Measurements from ENCODE around the gene INSYN2A. TPM values are rescaled to one million over a fixed set of nuclear protein-coding genes. Genes with fewer than 3 reads are reported as not detected.

Gene INSYN2A
- total RNA-seq = not detected

DNA sequence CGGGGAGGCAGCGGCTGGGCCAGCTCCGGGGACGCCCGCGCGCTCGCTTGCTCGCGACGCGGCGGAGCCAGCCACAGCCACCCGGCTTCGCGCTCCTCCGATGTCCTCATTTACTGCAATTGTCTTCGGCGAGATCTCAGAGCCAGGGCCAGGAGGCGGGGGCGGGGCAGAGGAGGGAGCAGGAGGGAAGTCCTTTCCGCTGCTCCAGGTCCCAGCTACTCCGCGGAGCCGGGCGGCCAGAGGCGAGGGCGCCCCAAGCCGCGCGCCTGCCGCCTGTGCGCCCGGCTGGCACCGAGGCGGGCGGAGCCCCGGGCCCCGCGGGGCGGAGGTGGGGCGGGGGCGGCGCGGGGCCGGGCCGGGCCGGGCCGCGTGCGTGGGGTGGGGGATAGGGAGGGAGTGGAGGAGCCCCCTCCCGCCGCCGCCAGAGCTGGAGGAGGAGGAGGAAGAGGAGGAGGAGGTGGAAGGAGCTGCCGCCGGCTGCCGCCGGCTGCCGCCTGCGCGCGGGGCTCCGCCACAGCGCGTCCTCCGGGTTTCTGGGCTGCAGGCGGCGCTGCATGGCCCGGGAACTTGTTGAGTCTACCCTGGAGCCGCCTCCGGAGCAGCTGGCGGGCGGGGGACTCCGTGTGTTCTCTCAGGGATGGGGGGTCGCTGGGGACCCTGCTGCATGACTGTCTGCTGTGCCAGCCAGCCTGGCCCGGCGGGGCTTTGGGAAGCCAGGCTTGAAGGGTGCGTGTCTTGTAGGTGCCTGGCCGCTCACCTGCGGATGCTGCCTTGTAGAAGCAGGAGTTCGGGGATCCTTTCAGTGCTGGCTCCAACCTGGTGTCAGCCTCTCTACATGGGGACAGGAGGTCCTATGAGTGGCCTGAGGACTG lies at the start of gene INSYN2A:
Gene INSYN2A (minus strand): TSS at position 310 of the 872 bp plus-strand sequence. CDS start 20,196 bp downstream, outside the sequence.
- H3K27me3 ChIP-seq (ENCODE audit: insufficient read depth, low read length) = peaks cover 50% of the 10 kb centered on the region
- no peaks in the 10 kb centered on the region for H3K9me3 ChIP-seq (ENCODE audit: low read depth, low read length)
- no peak within 1 kb of the TSS for H3K4me3 ChIP-seq (ENCODE audit: low read length)
- H3K4me1 ChIP-seq (ENCODE audit: insufficient read depth, low read length) = no peaks in the 10 kb centered on the region

DNA sequence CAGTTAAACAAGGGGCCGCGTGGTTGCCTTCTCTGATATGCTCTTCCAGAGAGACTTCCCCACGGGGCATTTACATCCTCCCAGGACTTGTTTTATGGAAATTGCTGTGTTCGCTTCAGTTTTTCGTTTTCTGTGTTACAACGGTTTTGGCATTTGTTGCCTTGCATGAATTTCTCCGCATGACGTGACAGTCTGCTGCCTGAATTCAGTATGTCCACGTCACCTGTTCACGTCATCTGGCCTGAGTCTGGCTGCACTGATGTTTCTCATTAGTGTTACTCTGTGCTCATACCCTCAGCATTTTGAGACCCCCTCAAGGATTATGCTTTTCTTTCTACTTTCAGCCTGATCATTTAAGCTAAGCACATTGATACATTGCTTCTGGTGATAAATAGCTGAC lies 49.1 kb upstream of the INSYN2A start:
- no peaks in the 10 kb centered on the region for H3K27me3 ChIP-seq (ENCODE audit: insufficient read depth, low read length)
- no peaks in the 10 kb centered on the region for H3K4me1 ChIP-seq (ENCODE audit: insufficient read depth, low read length)
- H3K9me3 ChIP-seq (ENCODE audit: low read depth, low read length) = no peaks in the 10 kb centered on the region
- H3K4me3 ChIP-seq (ENCODE audit: low read length) = no peak overlapping the region

GRCh38 chr10:127243490-127244272 lies 47.3 kb upstream of the INSYN2A start:
- H3K4me1 ChIP-seq (ENCODE audit: insufficient read depth, low read length) = no peaks in the 10 kb centered on the region
- no peaks in the 10 kb centered on the region for H3K9me3 ChIP-seq (ENCODE audit: low read depth, low read length)
- no peak overlapping the region for H3K4me3 ChIP-seq (ENCODE audit: low read length)
- no peaks in the 10 kb centered on the region for H3K27me3 ChIP-seq (ENCODE audit: insufficient read depth, low read length)

DNA sequence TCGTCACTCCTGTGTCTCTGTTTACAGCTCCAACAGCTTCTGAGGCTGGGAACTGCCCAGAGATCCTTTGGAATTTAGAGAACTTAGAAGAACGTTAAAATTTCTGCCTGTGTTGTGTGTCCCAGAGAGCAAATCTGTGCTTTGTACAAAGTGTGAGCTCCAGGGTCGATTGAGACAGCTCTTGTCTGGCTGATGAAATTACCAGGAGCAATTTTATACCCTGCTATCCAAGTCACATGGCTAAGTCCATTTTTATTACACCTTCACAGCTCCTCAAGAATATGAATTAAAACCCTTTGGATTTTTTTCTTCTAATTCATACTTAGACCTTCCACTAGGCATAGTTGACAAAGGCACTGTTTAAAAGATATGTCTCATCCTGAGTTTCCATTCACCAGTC lies 46.5 kb upstream of the INSYN2A start:
- Histone ChIP-seq H3K4me3 (ENCODE audit: low read length) (no peak overlapping the region), H3K4me1 (ENCODE audit: insufficient read depth, low read length) (no peaks in the 10 kb centered on the region), H3K27me3 (ENCODE audit: insufficient read depth, low read length) (no peaks in the 10 kb centered on the region), H3K9me3 (ENCODE audit: low read depth, low read length) (no peaks in the 10 kb centered on the region)

DNA sequence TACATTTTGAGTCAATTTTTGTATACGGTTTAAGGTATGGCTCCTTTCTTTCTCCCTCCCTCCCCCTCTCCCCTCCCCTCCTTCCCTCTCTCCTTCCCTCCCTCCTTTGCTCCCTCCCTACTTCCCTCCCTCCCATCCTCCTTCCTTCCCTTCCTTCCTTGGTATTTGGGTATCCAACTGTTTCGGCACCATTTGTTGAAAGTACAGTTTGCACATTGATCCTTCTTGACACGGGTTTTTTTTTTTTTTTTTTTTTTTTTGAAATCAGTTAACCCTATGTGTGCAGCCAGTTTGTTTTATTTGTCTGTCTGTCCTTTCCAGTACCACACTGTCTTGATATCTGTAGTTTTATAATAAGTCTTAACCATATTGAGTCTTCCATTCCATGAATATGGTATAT lies 39.9 kb upstream of the INSYN2A start:
- no peaks in the 10 kb centered on the region for H3K4me1 ChIP-seq (ENCODE audit: insufficient read depth, low read length)
- H3K27me3 ChIP-seq (ENCODE audit: insufficient read depth, low read length) = no peaks in the 10 kb centered on the region
- no peaks in the 10 kb centered on the region for H3K9me3 ChIP-seq (ENCODE audit: low read depth, low read length)
- no peak overlapping the region for H3K4me3 ChIP-seq (ENCODE audit: low read length)

- Histone ChIP-seq H3K27me3 (ENCODE audit: insufficient read depth, low read length) (no peaks in the 10 kb centered on the region), H3K4me1 (ENCODE audit: insufficient read depth, low read length) (no peaks in the 10 kb centered on the region), H3K9me3 (ENCODE audit: low read depth, low read length) (no peaks in the 10 kb centered on the region), H3K4me3 (ENCODE audit: low read length) (no peak overlapping the region)
Observed at GRCh38 chr10:127234306-127234800, 38.0 kb upstream of the INSYN2A start.

- H3K4me1 ChIP-seq (ENCODE audit: insufficient read depth, low read length) = no peaks in the 10 kb centered on the region
- no peaks in the 10 kb centered on the region for H3K9me3 ChIP-seq (ENCODE audit: low read depth, low read length)
- H3K27me3 ChIP-seq (ENCODE audit: insufficient read depth, low read length) = no peaks in the 10 kb centered on the region
- no peak overlapping the region for H3K4me3 ChIP-seq (ENCODE audit: low read length)
Observed at GRCh38 chr10:127228195-127228787, 31.9 kb upstream of the INSYN2A start.

DNA sequence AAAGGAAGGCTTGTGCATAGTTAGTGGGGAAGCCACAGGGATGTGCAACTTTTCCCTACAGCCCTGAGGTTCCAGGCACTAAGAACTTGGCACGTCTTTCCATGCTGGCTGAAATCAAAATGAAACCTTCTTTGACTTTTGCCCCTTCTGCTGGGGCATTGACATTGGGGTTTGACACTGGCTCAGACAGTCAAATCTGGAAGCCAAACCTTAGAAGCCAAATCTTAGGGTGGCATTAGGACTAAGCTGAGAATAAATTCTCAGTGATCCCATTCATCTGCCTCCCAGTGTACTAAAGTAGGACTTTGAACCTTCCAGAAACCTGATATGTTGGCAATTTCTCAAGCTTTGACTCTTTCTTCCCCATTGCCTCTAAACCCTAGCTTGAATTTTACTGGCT lies 31.3 kb upstream of the INSYN2A start:
- H3K4me1 ChIP-seq (ENCODE audit: insufficient read depth, low read length) = no peaks in the 10 kb centered on the region
- H3K27me3 ChIP-seq (ENCODE audit: insufficient read depth, low read length) = no peaks in the 10 kb centered on the region
- no peak overlapping the region for H3K4me3 ChIP-seq (ENCODE audit: low read length)
- no peaks in the 10 kb centered on the region for H3K9me3 ChIP-seq (ENCODE audit: low read depth, low read length)

DNA sequence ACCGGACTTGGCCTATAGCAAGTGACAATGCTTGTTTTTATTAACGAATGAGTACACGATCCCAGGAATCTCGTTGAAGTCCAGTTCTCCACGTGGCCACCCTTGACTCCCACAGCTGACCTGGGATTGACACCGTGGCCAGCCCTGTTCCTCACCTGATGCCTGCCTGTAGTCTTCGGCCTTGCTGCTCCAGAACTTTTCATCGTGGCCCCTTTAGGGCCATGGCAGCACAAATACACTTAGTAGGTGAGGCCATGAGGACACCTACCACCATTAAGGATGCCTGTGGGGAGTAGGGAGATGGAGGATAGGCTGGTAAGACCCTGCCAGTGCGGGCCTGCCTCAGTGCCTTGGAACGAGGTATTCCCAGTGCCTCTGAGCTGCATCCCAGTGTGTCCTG lies 30.6 kb upstream of the INSYN2A start:
- H3K9me3 ChIP-seq (ENCODE audit: low read depth, low read length) = no peaks in the 10 kb centered on the region
- no peaks in the 10 kb centered on the region for H3K27me3 ChIP-seq (ENCODE audit: insufficient read depth, low read length)
- H3K4me3 ChIP-seq (ENCODE audit: low read length) = no peak overlapping the region
- H3K4me1 ChIP-seq (ENCODE audit: insufficient read depth, low read length) = no peaks in the 10 kb centered on the region

- Histone ChIP-seq H3K4me1 (ENCODE audit: insufficient read depth, low read length) (no peaks in the 10 kb centered on the region), H3K9me3 (ENCODE audit: low read depth, low read length) (no peaks in the 10 kb centered on the region), H3K4me3 (ENCODE audit: low read length) (no peak overlapping the region), H3K27me3 (ENCODE audit: insufficient read depth, low read length) (no peaks in the 10 kb centered on the region)
Observed at GRCh38 chr10:127221281-127221680, 24.9 kb upstream of the INSYN2A start.

GRCh38 chr10:127218658-127219057 lies 22.3 kb upstream of the INSYN2A start:
- H3K9me3 ChIP-seq (ENCODE audit: low read depth, low read length) = no peaks in the 10 kb centered on the region
- H3K27me3 ChIP-seq (ENCODE audit: insufficient read depth, low read length) = no peaks in the 10 kb centered on the region
- H3K4me1 ChIP-seq (ENCODE audit: insufficient read depth, low read length) = no peaks in the 10 kb centered on the region
- H3K4me3 ChIP-seq (ENCODE audit: low read length) = no peak overlapping the region

DNA sequence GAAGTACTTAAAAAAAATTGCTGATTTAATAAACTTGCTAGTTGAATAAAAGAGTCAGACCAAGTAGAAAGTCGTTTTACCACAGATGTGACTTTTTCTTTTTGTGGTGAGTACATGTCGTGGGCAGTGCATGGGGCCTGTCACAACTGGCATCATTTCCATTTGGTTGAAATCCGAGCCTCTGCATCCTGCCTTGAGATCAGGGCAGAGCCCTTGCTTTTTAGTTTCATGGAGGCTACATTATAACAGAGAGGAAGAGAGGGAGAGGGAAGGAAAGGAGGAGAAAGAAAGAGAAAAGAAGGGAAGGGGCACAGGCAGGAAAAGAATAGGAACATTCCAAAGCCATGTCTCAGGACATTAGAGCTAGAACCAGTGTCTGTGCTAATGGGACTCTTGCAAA lies 20.4 kb upstream of the INSYN2A start:
- no peaks in the 10 kb centered on the region for H3K9me3 ChIP-seq (ENCODE audit: low read depth, low read length)
- no peaks in the 10 kb centered on the region for H3K4me1 ChIP-seq (ENCODE audit: insufficient read depth, low read length)
- H3K4me3 ChIP-seq (ENCODE audit: low read length) = no peak overlapping the region
- no peaks in the 10 kb centered on the region for H3K27me3 ChIP-seq (ENCODE audit: insufficient read depth, low read length)

DNA sequence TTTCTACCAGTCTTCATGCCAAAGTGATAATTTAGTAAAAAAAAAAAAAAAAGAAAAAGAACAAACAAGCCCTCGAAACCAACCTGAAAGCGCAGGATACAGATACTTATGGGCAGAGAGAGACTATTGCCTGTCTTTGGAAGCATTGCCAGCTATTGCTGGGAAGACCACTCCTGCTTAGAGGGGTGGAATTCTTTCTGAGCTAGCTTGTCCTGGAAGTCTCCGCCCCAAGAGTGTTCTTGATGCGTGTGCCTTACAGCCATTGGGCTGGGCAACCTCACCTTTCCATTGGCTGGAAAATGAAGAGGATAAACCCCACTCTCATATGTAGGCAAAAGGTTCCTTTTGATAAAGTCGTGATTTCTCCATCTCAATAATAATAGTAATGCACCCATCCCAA lies 19.9 kb upstream of the INSYN2A start:
- Histone ChIP-seq H3K4me3 (ENCODE audit: low read length) (no peak overlapping the region), H3K9me3 (ENCODE audit: low read depth, low read length) (no peaks in the 10 kb centered on the region), H3K27me3 (ENCODE audit: insufficient read depth, low read length) (no peaks in the 10 kb centered on the region), H3K4me1 (ENCODE audit: insufficient read depth, low read length) (no peaks in the 10 kb centered on the region)

- no peaks in the 10 kb centered on the region for H3K27me3 ChIP-seq (ENCODE audit: insufficient read depth, low read length)
- no peak overlapping the region for H3K4me3 ChIP-seq (ENCODE audit: low read length)
- no peaks in the 10 kb centered on the region for H3K9me3 ChIP-seq (ENCODE audit: low read depth, low read length)
- no peaks in the 10 kb centered on the region for H3K4me1 ChIP-seq (ENCODE audit: insufficient read depth, low read length)
Observed at GRCh38 chr10:127215866-127216265, 19.5 kb upstream of the INSYN2A start.

GRCh38 chr10:127210936-127211466 lies 14.6 kb upstream of the INSYN2A start:
- no peaks in the 10 kb centered on the region for H3K9me3 ChIP-seq (ENCODE audit: low read depth, low read length)
- no peaks in the 10 kb centered on the region for H3K27me3 ChIP-seq (ENCODE audit: insufficient read depth, low read length)
- H3K4me1 ChIP-seq (ENCODE audit: insufficient read depth, low read length) = no peaks in the 10 kb centered on the region
- H3K4me3 ChIP-seq (ENCODE audit: low read length) = no peak overlapping the region

Data from mononuclear cell (primary cell).